Ovary (tissue), 3 donors: ENCODE measurements around the gene LTB4R.

Experiments
- CTCF ChIP-seq, 3 donors: fragments of 450-650 bp in 2 of 3; fragments of 200-600 bp in 1 of 3; IDR thresholded peaks; one replicate each; pipeline versions ENCODE4 v1.5.1 to v1.8.0; 2016 to 2022; ENCODE audit warnings: antibody characterized with exemption in 3 of 3, mild to moderate bottlenecking in 1 of 3
- POLR2A ChIP-seq: fragments of 450-650 bp; IDR thresholded peaks from one replicate; pipeline ENCODE4 v1.6.1; 2017; ENCODE audit warnings: antibody characterized with exemption, mild to moderate bottlenecking, moderate library complexity
- donor health status: DM: no; HTN: no; CAD: no.

GRCh38 chr14:24315243-24315806, 4.0 kb downstream of the LTB4R start:
- TF ChIP-seq CTCF (IDR thresholded peaks at IDR 0.05): no peak
- no peak for TF ChIP-seq POLR2A
